GM19372 (cell line): ENCODE data around the gene SERINC5.
"Not testable (repeated sequence)": the region's sequence is repeated elsewhere in the genome, so short reads cannot be mapped to it uniquely, and the experiment has no call there.

ENCODE experiments used
- ATAC-seq: cut with Tn5 transposase; IDR thresholded peaks from one replicate; pipeline ENCODE4 v1.9.1; 2021; ENCODE audit warnings: mild to moderate bottlenecking, low read depth, moderate library complexity; ENCODE audit not compliant: unreplicated experiment

Gene SERINC5

GRCh38 chr5:80181618-80182211 is 74.1 kb downstream of the SERINC5 start:
- no peak for ATAC-seq

- ATAC-seq = no peak
Observed at GRCh38 chr5:80177236-80177635, 78.6 kb downstream of the SERINC5 start.

- no peak for ATAC-seq
Observed at GRCh38 chr5:80175337-80175736, 80.5 kb downstream of the SERINC5 start.

- ATAC-seq = no peak
Observed at GRCh38 chr5:80174790-80175189, 81.1 kb downstream of the SERINC5 start.

GRCh38 chr5:80172067-80172695 is 83.7 kb downstream of the SERINC5 start:
- ATAC-seq = no peak

- no peak for ATAC-seq
Observed at GRCh38 chr5:80170117-80170535, 85.7 kb downstream of the SERINC5 start.

- no peak for ATAC-seq
Observed at GRCh38 chr5:80168388-80169028, 87.3 kb downstream of the SERINC5 start.

- ATAC-seq = no peak
Observed at GRCh38 chr5:80165452-80165851, 90.4 kb downstream of the SERINC5 start.

GRCh38 chr5:80161165-80161564 is 94.7 kb downstream of the SERINC5 start:
- no peak for ATAC-seq

GRCh38 chr5:80160242-80160641 is 95.6 kb downstream of the SERINC5 start:
- no peak for ATAC-seq

GRCh38 chr5:80159133-80159815 is 96.6 kb downstream of the SERINC5 start:
- ATAC-seq = no peak

- no peak for ATAC-seq
Observed at GRCh38 chr5:80156156-80156555, 99.7 kb downstream of the SERINC5 start.

- ATAC-seq = no peak
Observed at GRCh38 chr5:80154749-80155148, 101.1 kb downstream of the SERINC5 start.

GRCh38 chr5:80154289-80154688 is 101.6 kb downstream of the SERINC5 start:
- not testable (repeated sequence) for ATAC-seq

GRCh38 chr5:80153586-80154126 is 102.2 kb downstream of the SERINC5 start:
- no peak for ATAC-seq

GRCh38 chr5:80152778-80153177 is 103.1 kb downstream of the SERINC5 start:
- ATAC-seq = no peak

- no peak for ATAC-seq
Observed at GRCh38 chr5:80151890-80152289, 104.0 kb downstream of the SERINC5 start.

GRCh38 chr5:80150731-80151130 is 105.1 kb downstream of the SERINC5 start:
- ATAC-seq = no peak

GRCh38 chr5:80149161-80149609 is 106.7 kb downstream of the SERINC5 start:
- no peak for ATAC-seq

GRCh38 chr5:80147119-80147815 is 108.6 kb downstream of the SERINC5 start:
- ATAC-seq = no peak
